Heart left ventricle (tissue), 13 donors: Measurements from ENCODE around the gene MEIKIN.

Experiments
- POLR2A ChIP-seq, 2 donors: fragments of 450-650 bp; IDR thresholded peaks; one replicate each; pipeline ENCODE4 v1.6.1; 2017; ENCODE audit warnings: antibody characterized with exemption in 2 of 2, mild to moderate bottlenecking in 2 of 2, moderate library complexity in 2 of 2
- TF ChIP-seq, protein P1 (sequence below), 12 donors: fragments of 200-600 bp; sonication (generic) in 4 of 12; IDR thresholded peaks; one replicate each; pipeline versions ENCODE4 v1.5.0 to v1.8.0; 2018 to 2022; ENCODE audit warnings: antibody characterized with exemption in 12 of 12, mild to moderate bottlenecking in 5 of 12
- donor health status: ischemic (EF 13 %, LVEDD 7.1; RV severe dilation, severe dysfunction).
- donor health status: DM: no; HTN: yes; CAD: no.
- donor health status: DM: no; HTN: no; CAD: no.
- donor health status: ischemic (EF 25% LVEDD 6.9; RV normal size, moderate dysfunction).
- donor health status: ischemic (EF 25% LVEDD 5.7; RV mildly dilated, moderate dysfunction).
- donor health status: ischemic (EF 35%, LVEDD 5.7; RV mildly dilated, moderate dysfunction).
- donor health status: nonischemic (EF 11% LVEDD 7.7; RV severe dilation, severe dysfunction).
- donor health status: DM: yes; HTN: yes; CAD: no.
- donor health status: PGD.
- donor health status: ischemic (EF 29% LVEDD 5.4; RV normal size, mild dysfunction).
- donor health status: nonischemic (EF 23%, LVEDD 6.1; RV moderate dilation, normal function).

DNA sequence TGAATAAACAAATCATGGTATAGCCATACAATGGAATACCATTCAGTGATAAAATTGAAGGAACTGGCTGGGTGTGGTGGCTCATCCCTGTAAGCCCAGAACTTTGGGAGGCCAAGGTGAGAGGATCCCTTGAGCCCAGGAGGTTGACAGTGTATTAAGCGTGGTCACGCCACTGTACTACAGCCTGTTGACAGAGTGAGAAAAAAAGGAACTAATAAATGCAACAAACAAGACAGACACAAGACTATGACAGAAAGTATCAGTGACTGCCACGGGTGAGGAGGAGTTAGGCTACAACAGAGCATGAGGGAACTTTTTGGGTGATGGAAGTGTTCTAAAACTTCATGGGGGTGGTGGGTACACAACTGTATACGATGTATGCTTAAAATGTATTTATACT lies 150.9 kb downstream of the MEIKIN start:
- no peak for TF ChIP-seq POLR2A (IDR thresholded peaks at IDR 0.05)
- TF ChIP-seq, protein P1, sequence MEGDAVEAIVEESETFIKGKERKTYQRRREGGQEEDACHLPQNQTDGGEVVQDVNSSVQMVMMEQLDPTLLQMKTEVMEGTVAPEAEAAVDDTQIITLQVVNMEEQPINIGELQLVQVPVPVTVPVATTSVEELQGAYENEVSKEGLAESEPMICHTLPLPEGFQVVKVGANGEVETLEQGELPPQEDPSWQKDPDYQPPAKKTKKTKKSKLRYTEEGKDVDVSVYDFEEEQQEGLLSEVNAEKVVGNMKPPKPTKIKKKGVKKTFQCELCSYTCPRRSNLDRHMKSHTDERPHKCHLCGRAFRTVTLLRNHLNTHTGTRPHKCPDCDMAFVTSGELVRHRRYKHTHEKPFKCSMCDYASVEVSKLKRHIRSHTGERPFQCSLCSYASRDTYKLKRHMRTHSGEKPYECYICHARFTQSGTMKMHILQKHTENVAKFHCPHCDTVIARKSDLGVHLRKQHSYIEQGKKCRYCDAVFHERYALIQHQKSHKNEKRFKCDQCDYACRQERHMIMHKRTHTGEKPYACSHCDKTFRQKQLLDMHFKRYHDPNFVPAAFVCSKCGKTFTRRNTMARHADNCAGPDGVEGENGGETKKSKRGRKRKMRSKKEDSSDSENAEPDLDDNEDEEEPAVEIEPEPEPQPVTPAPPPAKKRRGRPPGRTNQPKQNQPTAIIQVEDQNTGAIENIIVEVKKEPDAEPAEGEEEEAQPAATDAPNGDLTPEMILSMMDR (IDR thresholded peaks at IDR 0.05), result no peak
